GM11168 (cell line): ENCODE measurements around the gene AJM1.
"Not testable (repeated sequence)": the region's sequence is repeated elsewhere in the genome, so short reads cannot be mapped to it uniquely, and the experiment has no call there.

Experiments
- in situ Hi-C: fragments of 300-500 bp; cut with MboI; formaldehyde crosslinking; loops from one replicate; pipeline ENCODE4 v1.12.0; 2022; ENCODE audit warnings: low sequenced_read_pairs; ENCODE audit not compliant: unreplicated experiment

The AJM1 gene

DNA sequence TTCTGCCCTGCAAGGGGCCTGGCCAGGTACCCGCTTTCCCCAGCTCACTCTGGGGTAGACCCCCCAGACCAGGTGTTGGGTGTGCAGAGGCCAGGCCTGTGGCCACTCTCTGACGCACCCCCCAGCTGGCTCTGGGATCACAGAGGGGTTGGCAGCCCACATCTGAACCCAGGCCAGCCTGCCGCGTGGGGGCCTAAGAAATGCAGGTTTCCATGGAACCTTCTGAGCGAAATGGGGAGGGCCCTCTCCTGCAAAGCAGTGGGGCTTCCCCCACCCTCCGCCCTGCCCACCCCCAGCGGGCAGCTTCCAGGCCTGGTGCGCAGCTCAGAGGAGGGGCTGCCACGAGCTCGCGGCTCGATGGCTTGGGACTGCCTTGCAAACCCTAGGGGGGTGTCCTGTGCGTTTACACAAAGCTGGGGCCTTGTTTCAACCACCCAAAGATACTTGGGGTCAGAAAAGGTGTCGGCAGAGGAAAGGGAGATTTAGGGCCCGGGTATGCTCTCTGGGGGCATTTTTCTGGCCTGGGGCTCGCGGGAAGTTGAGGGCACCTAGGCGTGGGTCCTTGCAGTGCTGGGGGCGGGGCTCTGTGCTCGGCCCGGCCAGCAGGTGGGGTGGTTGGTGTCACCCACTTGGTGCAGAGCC lies 1.0 kb downstream of the AJM1 start:
- in situ Hi-C loops = not testable (repeated sequence)

DNA sequence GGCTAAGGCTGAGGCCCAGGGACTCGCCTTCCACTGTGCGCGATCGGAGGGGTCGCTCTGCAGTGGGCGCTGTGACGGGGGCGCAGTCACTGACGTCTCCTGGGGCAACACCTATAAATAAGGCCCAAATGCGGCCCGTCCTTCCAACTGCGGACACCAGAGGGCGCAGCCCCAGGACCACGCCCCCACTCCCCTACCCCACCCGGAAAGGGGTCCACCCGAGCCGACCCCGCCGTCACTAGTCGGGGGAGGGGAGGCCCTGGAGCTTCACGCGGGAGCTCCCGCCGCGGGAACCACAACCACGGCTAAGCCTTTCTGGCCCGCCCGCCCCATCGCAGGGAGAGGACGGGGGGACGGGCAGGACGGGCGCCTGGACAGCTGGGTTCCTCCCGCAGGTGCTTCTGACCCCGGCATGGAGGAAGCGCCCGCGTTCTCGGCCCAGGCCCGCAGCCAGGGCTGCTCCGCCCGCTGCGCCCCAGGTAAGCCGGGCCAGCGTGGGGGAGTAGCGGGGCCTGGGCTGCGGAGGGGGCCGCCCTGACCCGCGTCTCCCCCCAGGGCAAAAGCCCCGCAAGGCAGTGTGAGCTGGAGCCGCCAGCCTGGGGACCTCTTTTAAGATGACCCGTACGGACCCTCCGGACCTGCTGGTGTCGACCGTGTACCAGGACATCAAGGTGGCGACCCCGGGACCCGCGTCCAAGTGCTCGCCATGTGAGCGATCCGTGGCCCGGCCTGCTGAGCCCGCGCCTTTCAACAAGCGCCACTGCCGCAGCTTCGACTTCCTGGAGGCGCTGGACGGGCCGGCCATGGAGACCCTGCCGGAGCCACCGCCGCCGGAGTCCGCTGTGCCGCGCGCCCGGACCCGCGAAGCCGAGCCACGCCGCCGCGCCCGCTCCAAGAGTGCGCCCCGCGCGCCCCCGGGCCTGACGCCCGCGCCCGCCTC lies 1.8 kb downstream of the AJM1 start:
- in situ Hi-C loops = not testable (repeated sequence)

DNA sequence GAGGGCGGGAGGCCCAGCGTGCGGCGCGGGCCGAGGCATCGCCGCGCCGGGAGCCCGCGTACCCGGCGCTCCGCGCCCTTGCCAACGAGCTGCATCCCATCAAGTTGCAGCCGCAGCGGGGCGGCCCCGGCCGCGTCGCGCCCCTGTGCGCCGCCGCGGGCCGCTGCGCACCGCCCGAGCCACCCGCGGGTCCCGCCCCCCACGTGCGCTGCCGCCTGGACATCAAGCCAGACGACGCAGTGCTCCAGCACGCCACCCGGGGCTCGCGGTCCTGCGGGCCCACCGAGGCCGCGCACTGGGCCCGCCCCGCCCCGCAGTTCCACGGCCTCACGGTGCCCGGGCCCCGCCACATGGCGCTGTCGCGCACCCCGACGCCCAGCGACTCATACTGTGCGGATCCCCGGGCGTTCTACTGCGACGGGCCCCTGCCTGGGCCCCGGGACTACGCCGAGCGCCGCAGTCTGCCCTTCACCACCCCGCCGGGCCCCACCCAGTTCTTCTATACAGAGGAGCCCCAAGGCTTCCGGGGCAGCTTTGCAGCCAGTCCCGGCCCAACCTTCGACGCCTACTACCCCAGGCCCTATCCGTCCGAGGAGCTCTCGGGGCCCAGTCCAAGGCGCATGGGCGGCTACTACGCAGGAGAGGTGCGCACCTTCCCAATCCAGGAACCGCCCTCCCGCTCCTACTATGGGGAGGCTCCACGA lies 2.6 kb downstream of the AJM1 start:
- in situ Hi-C loops = no loop called here

DNA sequence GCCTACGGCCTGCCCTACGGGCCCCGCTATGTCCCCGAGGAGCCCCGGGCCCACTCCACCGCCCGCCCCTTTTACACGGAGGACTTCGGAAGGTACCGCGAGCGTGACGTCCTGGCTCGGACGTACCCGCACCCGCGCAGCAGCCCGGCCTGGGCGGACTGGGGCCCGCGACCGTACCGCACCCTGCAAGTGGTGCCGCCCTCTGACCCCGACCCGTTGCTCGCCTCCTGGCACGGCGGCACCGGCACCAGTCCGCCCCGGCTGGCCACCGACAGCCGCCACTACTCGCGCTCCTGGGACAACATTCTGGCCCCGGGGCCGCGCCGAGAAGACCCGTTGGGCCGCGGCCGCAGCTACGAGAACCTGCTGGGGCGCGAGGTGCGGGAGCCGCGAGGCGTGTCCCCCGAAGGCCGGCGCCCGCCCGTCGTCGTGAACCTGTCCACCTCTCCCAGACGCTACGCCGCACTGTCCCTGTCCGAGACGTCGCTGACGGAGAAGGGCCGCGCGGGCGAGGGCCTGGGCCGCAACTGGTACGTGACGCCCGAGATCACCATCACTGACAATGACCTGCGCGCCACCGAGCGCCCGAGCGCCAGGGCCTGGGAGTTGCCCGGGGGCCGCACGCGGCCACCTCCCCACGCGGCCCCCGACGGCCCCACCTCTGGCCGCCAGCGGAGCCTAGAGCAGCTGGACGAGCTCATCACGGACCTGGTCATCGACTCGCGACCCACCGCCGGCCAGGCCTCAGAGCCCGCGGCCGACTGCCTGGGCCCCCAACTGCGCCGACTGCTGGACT lies 3.4 kb downstream of the AJM1 start:
- in situ Hi-C loops = no loop called here

DNA sequence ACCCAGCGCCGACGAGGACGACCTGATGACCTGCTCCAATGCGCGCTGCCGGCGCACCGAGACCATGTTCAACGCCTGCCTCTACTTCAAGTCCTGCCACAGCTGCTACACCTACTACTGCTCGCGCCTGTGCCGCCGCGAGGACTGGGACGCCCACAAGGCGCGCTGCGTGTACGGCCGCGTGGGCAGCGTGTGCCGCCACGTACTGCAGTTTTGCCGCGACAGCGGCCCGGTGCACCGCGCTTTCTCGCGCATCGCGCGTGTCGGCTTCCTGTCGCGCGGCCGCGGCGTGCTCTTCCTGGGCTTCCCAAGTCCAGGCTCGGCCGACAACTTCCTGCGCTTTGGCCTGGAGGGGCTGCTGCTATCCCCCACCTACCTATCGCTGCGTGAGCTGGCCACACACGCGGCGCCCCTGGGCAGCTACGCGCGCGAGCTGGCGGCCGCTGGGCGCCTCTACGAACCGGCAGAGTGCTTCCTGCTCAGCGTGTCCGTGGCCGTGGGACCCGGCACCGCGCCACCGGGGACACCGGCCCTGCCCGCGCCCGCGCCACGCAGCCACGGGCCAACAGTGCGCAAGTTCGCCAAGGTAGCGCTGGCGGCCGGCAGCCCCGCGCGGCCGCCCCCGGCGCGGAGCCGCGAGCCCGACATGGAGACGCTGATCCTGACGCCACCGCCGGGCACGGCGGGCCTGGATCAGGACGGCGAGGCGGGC lies 4.3 kb downstream of the AJM1 start:
- in situ Hi-C loops = no loop called here

DNA sequence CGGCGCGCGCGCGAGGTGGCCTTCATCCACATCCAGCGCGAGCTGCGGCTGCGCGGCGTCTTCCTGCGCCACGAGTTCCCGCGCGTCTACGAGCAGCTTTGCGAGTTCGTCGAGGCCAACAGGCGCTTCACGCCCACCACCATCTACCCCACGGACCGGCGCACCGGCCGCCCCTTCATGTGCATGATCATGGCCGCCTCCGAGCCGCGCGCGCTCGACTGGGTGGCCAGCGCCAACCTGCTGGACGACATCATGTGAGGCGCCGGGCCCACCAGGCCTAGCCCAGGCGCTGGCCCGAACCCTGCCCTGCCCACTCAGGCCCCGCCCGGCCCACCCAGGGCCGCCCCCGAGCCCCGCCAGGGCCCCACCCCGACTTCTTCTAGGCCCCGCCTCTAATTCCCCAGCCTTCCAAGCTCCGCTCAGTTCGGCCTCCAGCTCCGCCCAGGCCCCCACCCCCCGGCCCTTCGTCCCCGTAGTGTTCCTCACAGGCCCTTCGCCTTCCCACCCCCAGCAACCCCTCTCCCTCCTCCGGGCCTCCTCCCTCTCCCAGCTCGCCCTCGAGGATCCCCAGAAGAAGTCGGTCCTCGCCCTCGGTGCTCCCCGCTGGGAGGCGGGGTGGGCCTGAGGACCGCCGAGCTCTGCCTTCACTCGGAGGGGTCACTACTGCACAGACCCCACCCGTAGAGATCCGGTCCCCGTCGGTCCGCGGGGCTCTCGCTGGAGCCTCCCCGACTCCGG lies 5.0 kb downstream of the AJM1 start:
- in situ Hi-C loops = no loop called here

DNA sequence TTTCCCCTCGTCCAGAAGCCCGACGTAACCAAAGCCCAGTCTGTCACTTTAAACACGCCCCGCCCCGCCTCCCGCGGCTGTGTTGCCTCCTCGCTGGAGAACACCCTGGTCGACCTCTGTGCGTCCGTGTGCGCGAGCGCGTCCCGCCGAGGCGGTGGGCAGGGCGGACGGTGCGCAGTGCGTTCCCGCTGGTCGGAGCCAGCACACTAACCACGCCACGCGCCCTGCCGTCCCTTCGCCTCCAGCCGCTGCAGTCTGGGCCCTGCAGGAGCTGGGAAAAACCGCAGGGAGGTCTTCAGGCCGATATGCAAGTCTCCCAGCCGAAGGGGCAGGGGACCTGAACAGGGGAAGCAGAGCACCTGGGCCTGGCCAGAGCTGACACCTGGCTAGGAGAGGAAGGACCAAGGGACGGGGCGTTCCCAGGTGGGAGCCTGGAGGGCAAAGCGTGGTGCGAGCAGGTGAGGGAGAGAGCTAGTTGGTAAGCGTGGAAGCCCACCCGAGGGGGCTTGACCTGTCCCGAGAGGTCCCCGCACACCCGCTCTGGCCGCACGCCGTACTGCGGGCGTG lies 5.6 kb downstream of the AJM1 start:
- in situ Hi-C loops = no loop called here

DNA sequence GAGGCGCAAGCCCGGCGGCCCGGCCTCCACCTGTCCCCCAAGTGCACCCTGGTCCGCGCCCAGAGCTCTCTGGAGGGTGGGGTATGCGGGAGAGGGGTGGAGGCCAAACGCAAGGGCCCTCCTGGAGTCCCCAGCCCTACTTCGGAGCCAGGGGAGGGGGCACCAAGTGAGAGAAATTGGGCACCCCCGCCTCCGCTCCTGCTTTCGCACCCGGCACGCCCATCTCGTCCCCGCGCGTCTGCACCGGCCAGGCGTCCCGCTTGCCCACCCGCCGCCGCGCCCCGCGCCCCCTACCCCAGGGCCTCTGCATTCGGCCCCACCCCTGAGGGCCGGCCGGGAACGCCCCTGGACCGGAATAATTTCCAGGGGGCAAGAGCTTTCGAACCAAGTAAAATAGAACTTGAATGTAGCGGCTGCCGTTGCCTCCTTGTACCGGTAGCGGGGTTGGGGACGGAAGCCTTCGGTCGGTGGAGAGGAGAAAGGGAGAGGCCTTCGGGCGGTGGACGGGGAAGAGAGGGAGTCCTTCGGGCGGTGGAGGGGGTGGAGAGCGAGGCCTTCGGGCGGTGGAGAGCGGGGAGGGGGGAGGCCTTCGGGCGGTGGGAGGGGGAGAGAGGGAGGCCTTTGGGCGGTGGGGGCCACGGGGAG lies 6.2 kb downstream of the AJM1 start:
- in situ Hi-C loops = no loop called here

DNA sequence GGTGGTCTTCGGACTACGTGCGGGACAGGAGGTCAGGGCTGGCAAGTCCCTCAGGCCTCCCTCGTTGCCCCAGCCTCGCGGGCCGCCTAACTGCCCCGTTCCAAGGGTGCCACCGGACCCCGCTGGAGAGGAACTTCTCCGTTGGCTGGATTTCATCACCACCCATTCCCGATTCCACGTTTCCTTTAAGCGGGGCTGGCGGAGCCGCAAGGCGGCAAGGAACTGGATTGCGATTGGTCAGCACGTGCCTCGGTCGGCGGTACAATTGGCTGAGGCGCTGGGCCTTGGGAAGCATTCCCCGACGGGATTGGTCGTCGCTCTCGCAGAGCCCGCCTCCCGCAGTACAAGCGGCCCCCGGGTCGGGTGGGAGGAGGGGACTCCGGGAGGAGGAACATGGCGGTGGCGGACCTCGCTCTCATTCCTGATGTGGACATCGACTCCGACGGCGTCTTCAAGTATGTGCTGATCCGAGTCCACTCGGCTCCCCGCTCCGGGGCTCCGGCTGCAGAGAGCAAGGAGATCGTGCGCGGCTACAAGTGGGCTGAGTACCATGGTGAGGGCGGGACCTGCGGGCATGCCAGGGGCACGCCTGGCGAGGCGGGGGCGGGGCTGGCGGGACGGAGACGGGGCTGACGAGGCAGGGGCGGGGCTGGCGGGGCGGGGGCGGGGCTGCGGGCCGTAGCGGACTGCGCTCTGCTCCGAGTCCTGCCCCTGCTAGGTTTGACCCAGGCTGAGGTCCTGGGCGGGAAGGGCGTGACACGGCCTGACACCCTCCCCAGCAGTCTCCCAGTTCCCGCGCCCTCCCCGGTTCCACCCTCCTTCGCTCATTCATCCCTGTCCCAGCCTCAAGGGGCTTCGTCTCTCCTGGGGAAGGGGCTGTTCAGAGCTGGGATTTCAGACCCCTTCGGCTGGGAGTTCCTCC lies 7.0 kb downstream of the AJM1 start, which contains the start of gene PHPT1:
Gene PHPT1, plus strand, starts transcription at position 372 of the 922 bp plus-strand sequence. Its CDS starts 22 bp downstream, at position 394.
- in situ Hi-C loops = no loop called here

DNA sequence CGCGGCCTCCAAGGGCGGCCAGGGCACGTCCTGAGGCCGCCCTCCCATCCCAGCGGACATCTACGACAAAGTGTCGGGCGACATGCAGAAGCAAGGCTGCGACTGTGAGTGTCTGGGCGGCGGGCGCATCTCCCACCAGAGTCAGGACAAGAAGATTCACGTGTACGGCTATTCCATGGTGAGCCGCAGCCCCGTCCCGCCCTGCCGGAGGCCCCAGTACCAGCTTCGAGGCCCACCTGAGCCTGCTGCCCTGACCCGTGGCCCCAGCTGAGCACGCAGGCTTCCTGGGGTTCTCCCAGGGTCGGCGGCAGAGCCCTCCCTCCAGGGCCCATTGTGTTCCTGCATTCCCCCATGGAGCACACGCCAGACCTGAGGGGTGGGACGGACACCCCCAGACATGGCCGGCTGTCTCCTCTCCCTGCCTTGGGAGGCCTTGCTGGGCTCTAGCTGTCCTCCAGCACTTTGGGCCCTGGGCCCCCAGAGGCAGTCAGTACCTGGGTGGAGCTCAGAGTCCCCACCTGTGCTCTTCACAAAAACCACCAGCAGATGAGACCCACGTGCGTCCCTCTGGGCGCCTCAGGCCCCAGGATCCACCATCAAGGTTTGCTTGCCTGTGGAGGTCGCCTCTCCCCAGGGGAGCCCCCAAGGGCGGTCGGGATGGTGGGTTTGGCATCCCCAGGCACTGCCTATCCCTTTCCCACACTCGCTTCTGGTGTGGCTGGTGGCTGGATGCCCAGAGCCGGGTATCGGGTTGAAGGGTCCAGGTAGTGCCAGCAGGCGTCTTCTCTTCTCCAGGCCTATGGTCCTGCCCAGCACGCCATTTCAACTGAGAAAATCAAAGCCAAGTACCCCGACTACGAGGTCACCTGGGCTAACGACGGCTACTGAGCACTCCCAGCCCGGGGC lies 7.9 kb downstream of the AJM1 start:
- in situ Hi-C loops = no loop called here

DNA sequence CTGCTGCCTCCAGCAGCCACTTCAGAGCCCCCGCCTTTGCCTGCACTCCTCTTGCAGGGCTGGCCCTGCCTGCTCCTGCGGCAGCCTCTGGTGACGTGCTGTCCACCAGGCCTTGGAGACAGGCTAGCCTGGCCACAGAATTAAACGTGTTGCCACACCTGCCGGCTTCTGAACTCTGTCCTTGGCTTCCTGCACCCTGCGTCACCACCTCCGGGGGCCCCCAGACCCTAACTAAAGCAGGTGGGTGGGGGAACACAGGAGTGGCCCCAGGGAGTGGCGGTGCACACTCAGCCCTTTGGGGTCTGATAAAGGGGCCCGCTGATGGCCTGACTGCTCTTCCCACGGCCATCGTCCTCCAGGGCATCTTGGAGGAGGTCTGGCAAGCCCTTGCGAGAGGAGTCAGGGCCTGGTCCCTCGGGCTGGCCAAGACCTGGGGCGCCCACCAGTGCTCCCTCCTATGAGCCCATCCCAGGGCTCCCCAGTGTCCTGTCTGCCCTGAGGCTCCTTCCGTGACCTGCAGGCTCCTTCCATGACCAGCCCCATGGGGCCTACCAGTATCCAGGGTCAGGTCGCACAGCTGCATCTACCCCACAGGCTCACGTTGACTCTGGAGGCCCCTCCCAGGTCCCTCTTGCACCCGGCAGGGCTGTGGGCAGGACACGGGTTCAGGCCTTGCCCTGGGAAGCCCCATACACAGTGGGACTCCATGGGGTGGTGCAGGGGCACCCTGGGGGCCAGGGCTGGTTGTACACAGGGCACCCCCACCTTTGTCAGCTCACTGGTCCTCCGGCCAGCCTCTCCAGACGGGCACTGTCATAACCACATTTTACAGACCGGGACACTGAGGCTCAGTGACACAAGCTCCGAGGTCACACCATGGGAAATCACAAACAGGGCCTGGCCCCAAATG lies 8.8 kb downstream of the AJM1 start:
- in situ Hi-C loops = no loop called here

DNA sequence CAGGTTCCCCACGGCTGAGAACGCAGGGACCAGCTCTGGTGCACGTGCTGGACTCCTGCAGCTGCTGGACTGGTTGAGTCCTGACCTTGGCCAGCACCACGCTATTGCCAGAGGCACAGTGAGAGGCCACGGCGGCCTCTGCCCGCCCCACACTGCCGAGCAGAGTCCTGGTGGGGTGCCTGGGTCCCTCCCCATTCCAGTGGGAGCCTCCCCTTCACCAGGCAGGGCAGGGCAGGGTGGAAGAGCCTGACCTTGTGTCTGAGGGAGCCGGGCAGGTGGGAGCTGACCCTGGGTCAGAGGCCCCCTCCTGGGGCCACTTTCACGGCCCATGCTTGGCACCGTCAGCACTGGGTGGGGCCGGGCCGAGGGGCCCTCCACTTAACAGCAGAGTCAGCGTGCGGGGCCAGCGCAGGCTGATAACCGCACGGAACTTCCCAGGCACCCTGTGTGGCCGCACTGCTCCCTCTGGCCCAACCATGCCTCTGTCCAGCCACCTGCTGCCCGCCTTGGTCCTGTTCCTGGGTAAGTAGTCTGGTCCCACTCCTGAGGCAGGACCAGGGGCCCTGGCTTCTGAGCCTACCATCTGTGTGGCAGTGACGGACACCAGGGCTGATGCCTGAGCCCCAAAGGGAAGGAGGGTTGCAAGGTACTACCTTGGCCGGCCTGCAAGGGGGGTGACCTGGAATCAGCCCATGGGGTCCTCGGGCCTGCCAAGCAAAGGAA lies 9.8 kb downstream of the AJM1 start, which contains the start of gene MAMDC4:
Gene MAMDC4, plus strand, starts transcription at position 406 of the 723 bp plus-strand sequence. Its CDS starts 71 bp downstream, at position 477.
- in situ Hi-C loops = no loop called here

DNA sequence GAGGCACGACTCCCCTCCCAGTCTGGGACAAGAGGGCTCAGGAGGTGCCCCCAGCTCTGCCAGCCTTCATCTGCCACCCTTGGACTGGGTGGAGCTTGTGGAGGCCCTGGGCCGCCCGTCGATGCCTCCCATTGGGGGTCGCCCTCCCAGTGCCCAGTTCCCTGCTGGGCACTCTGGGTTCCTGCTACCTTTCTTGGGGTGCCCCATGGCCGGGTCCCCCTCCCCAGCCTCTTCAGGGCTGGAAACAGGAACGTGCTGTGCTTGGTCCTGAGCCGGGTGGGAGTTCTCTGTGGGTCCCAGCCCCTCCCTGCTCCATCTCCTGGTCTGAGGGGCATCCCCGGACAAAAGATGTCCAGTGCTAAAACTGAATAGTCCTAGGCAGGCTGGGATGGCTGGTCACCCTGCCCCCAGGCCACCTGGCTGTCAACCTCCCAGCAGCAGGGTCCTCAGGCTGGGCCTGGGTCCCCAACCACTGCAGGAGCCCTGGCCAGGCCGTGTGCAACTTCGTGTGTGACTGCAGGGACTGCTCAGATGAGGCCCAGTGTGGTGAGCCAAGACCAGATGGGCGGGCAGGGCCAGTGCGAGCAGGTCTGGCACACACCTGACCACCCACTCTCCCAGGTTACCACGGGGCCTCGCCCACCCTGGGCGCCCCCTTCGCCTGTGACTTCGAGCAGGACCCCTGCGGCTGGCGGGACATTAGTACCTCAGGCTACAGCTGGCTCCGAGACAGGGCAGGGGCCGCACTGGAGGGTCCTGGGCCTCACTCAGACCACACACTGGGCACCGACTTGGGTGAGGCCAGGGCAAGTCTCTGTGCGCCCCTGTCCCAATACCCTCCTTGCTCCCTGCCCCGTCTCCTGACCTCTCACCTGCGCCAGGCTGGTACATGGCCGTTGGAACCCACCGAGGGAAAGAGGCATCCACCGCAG lies 10.7 kb downstream of the AJM1 start:
- in situ Hi-C loops = no loop called here
